BLaER1 treated with 17β-estradiol and CSF1 and Interleukin-3, amounts not matched to agents 10 nM and 100 nM (cell line): ENCODE measurements around the gene APOA1.

Experiments used
- H3K27ac ChIP-seq, 11 experiments: shearing (Covaris generic); formaldehyde crosslinking; 2 replicates each; pipeline ENCODE4 v1.8.1; 2022
- H3K27me3 ChIP-seq, 11 experiments: shearing (Covaris generic); formaldehyde crosslinking; 2 replicates each; pipeline ENCODE4 v1.8.1; 2022
- H3K36me3 ChIP-seq, 11 experiments: shearing (Covaris generic); formaldehyde crosslinking; 2 replicates each; pipeline ENCODE4 v1.8.1; 2022
- H3K4me1 ChIP-seq, 10 experiments: shearing (Covaris generic); formaldehyde crosslinking; 2 replicates each; pipeline ENCODE4 v1.8.1; 2022
- H3K4me2 ChIP-seq, 11 experiments: shearing (Covaris generic); formaldehyde crosslinking; 2 replicates each; pipeline ENCODE4 v1.8.1; 2022
- H3K4me3 ChIP-seq, 10 experiments: shearing (Covaris generic); formaldehyde crosslinking; 2 replicates each; pipeline ENCODE4 v1.8.1; 2022
- H3K9ac ChIP-seq, 11 experiments: shearing (Covaris generic); formaldehyde crosslinking; 2 replicates each; pipeline ENCODE4 v1.8.1; 2022
- H3K9me3 ChIP-seq, 11 experiments: shearing (Covaris generic); formaldehyde crosslinking; replicated peaks in 1 of 11; 2 replicates each; pipeline ENCODE4 v1.8.1; 2022
- H4K20me1 ChIP-seq, 11 experiments: shearing (Covaris generic); formaldehyde crosslinking; 2 replicates each; pipeline ENCODE4 v1.8.1; 2022
- Cebpa-rat ChIP-seq, 11 experiments: shearing (Covaris generic); IDR thresholded peaks; 2 replicates each; pipeline ENCODE4 v1.8.1; 2022

Gene APOA1

GRCh38 chr11:116791002-116791812 lies 46.2 kb downstream of the APOA1 start:
- Histone ChIP-seq H4K20me1 (peaks cover 0 to 13% (median 0%) of the 10 kb centered on the region in 11 experiments; a peak in 4 of 22 replicates), H3K4me2 (peak overlapping the region in 4 of 11 experiments; percentile 4 to 16 (median 10); a peak in 2 of 22 replicates), H3K4me3 (no peak overlapping the region), H3K36me3 (peaks cover 4 to 10% (median 7%) of the 10 kb centered on the region in 11 experiments; a peak in 21 of 22 replicates), H3K27me3 (no peaks in the 10 kb centered on the region), H3K9me3 (peaks cover 0 to 12% (median 0%) of the 10 kb centered on the region in 11 experiments; a peak in 1 of 22 replicates), H3K27ac (no peak overlapping the region), H3K4me1 (peaks cover 16 to 35% (median 22%) of the 10 kb centered on the region in 10 experiments), H3K9ac (no peak overlapping the region)
- no peak for TF ChIP-seq Cebpa-rat (IDR thresholded peaks at IDR 0.05)

GRCh38 chr11:116790167-116791001 lies 47.0 kb downstream of the APOA1 start:
- no peaks in the 10 kb centered on the region for H3K27me3 ChIP-seq
- H3K4me2 ChIP-seq, result no peak overlapping the region
- peaks cover 0 to 4% (median 0%) of the 10 kb centered on the region in 11 experiments; a peak in 1 of 22 replicates for H3K9me3 ChIP-seq
- H3K27ac ChIP-seq, result no peak overlapping the region
- no peak for TF ChIP-seq Cebpa-rat (IDR thresholded peaks at IDR 0.05)
- peaks cover 0 to 21% (median 2%) of the 10 kb centered on the region in 11 experiments; a peak in 5 of 22 replicates for H4K20me1 ChIP-seq
- no peak overlapping the region for H3K4me3 ChIP-seq
- H3K4me1 ChIP-seq, result peaks cover 19 to 42% (median 25%) of the 10 kb centered on the region in 10 experiments
- peaks cover 12 to 18% (median 15%) of the 10 kb centered on the region in 11 experiments for H3K36me3 ChIP-seq
- no peak overlapping the region for H3K9ac ChIP-seq

DNA sequence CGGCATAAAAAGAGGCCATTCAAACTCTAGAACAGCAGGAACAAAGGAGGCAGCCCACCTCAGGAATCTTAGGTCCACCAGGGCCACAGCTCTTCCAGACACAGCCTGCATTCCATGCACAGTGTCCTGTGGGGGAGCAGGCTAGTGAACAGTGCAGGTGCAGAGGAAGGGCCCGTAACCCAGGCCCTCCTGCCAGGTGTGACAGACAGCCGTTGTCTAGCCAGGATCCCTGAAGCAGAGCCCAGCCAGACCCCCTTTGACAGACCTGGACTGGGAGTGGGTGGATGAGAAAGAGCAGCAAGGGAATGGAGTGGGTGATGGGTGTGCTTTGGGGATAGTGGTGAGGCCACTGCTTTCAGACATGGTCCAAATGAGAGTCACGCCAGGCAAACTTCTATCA lies 48.4 kb downstream of the APOA1 start:
- TF ChIP-seq Cebpa-rat (IDR thresholded peaks at IDR 0.05), result no peak
- H3K9ac ChIP-seq, result no peak overlapping the region
- no peaks in the 10 kb centered on the region for H3K9me3 ChIP-seq
- peak overlapping the region; percentile 90 to 98 (median 93); a peak in 20 of 22 replicates for H3K4me2 ChIP-seq
- H3K27me3 ChIP-seq, result no peaks in the 10 kb centered on the region
- H3K36me3 ChIP-seq, result peaks cover 26 to 32% (median 30%) of the 10 kb centered on the region in 11 experiments
- 0 out of 22 replicates have a peak overlapping the region, but pooled peaks of 1 of the 11 experiments have one; percentile 77 for H3K27ac ChIP-seq
- no peak overlapping the region for H3K4me3 ChIP-seq
- H3K4me1 ChIP-seq, result peaks cover 19 to 49% (median 30%) of the 10 kb centered on the region in 10 experiments
- H4K20me1 ChIP-seq, result peaks cover 0 to 34% (median 8%) of the 10 kb centered on the region in 11 experiments; a peak in 6 of 22 replicates

- H3K4me2 ChIP-seq, result peak overlapping the region; percentile 90 to 98 (median 93)
Measured at GRCh38 chr11:116788534-116788933, 48.9 kb downstream of the APOA1 start.

GRCh38 chr11:116787786-116788486 lies 49.5 kb downstream of the APOA1 start, which contains the start of gene ZPR1:
ZPR1 (minus strand) TSS chr11:116788023; CDS start chr11:116787990, 33 bp downstream.
- peak within 1 kb of the TSS; percentile 84 to 95 (median 90) for H3K9ac ChIP-seq
- H4K20me1 ChIP-seq, result peaks cover 0 to 43% (median 8%) of the 10 kb centered on the region in 11 experiments; a peak in 8 of 22 replicates
- no peaks in the 10 kb centered on the region for H3K27me3 ChIP-seq
- H3K4me3 ChIP-seq, result peak within 1 kb of the TSS; percentile 81 to 98 (median 88)
- peak within 1 kb of the TSS; percentile 77 to 88 (median 83) for H3K27ac ChIP-seq
- H3K4me1 ChIP-seq, result peaks cover 19 to 48% (median 30%) of the 10 kb centered on the region in 10 experiments
- H3K4me2 ChIP-seq, result peak within 1 kb of the TSS; percentile 90 to 98 (median 94)
- no peaks in the 10 kb centered on the region for H3K9me3 ChIP-seq
- TF ChIP-seq Cebpa-rat (IDR thresholded peaks at IDR 0.05), result no peak
- H3K36me3 ChIP-seq, result peaks cover 37 to 42% (median 40%) of the 10 kb centered on the region in 11 experiments

More at GRCh38 chr11:116788534-116788933, 48.9 kb downstream of the APOA1 start:
- peaks cover 0 to 37% (median 8%) of the 10 kb centered on the region in 11 experiments; a peak in 8 of 22 replicates for H4K20me1 ChIP-seq
- TF ChIP-seq Cebpa-rat (IDR thresholded peaks at IDR 0.05), result no peak
- H3K4me3 ChIP-seq, result peak overlapping the region; percentile 81 to 98 (median 88)
- no peaks in the 10 kb centered on the region for H3K9me3 ChIP-seq
- peak overlapping the region; percentile 84 to 95 (median 90) for H3K9ac ChIP-seq
- peaks cover 31 to 36% (median 34%) of the 10 kb centered on the region in 11 experiments for H3K36me3 ChIP-seq
- H3K4me1 ChIP-seq, result peaks cover 19 to 50% (median 30%) of the 10 kb centered on the region in 10 experiments
- no peaks in the 10 kb centered on the region for H3K27me3 ChIP-seq
- peak overlapping the region in 10 of 11 experiments; percentile 77 to 88 (median 83); a peak in 15 of 22 replicates for H3K27ac ChIP-seq

- peak overlapping the region; percentile 77 to 88 (median 83) for H3K27ac ChIP-seq
- TF ChIP-seq Cebpa-rat (IDR thresholded peaks at IDR 0.05), result no peak
- peak overlapping the region; percentile 87 to 98 (median 94) for H3K4me2 ChIP-seq
- H4K20me1 ChIP-seq, result peaks cover 0 to 46% (median 11%) of the 10 kb centered on the region in 11 experiments; a peak in 8 of 22 replicates
- H3K4me3 ChIP-seq, result peak overlapping the region; percentile 81 to 98 (median 88)
- H3K9ac ChIP-seq, result peak overlapping the region; percentile 84 to 95 (median 90)
- no peaks in the 10 kb centered on the region for H3K27me3 ChIP-seq
- peaks cover 42 to 48% (median 45%) of the 10 kb centered on the region in 11 experiments for H3K36me3 ChIP-seq
- H3K4me1 ChIP-seq, result peaks cover 19 to 43% (median 29%) of the 10 kb centered on the region in 10 experiments
- H3K9me3 ChIP-seq, result no peaks in the 10 kb centered on the region
Measured at GRCh38 chr11:116787436-116787785, 50.0 kb downstream of the APOA1 start.

DNA sequence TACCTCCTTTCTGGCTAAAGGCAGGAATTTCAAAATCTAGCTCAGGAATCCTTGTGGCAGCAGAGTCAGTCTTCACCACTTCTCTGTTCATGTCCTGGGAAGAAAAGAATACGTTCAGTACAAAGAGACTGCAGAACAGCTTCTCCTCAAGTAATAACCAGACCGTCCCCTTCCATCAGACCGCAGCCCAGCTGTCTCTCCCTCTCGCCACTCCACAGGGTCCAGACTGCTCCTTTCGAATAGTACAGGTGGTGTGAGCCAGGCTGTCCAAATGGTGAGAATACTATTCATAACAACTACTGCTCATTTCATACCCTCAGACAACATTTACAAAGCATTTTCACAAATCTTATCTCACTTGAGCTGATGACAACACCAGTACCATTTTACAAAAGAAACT lies 50.5 kb downstream of the APOA1 start:
- Histone ChIP-seq H3K4me2 (peak overlapping the region; percentile 87 to 98 (median 94)), H3K27ac (peak overlapping the region; percentile 77 to 88 (median 83); a peak in 20 of 22 replicates), H3K9ac (peak overlapping the region; percentile 84 to 95 (median 90)), H4K20me1 (peaks cover 0 to 50% (median 14%) of the 10 kb centered on the region in 11 experiments; a peak in 8 of 22 replicates), H3K27me3 (no peaks in the 10 kb centered on the region), H3K4me3 (peak overlapping the region; percentile 81 to 98 (median 88)), H3K9me3 (no peaks in the 10 kb centered on the region), H3K36me3 (peaks cover 46 to 52% (median 50%) of the 10 kb centered on the region in 11 experiments), H3K4me1 (peaks cover 19 to 41% (median 29%) of the 10 kb centered on the region in 10 experiments)
- TF ChIP-seq Cebpa-rat (IDR thresholded peaks at IDR 0.05), result no peak
